Psoas muscle (tissue), 8 donors: ENCODE measurements around the gene GOLGA6L9. TPM values are rescaled to one million over a fixed set of nuclear protein-coding genes. Genes with fewer than 3 reads are reported as not detected.
"Not testable (repeated sequence)": the region's sequence is repeated elsewhere in the genome, so short reads cannot be mapped to it uniquely, and the experiment has no call there.

Experiments used
- ATAC-seq, 4 donors: fragments of 200-7000 bp; cut with Tn5 transposase; one replicate each; pipeline ENCODE4 v1.9.1; 2020; ENCODE audit warnings: moderate library complexity in 3 of 4, mild to moderate bottlenecking in 2 of 4
- DNase-seq, 2 donors: peaks; one replicate each; pipeline ENCODE4 v3.0.0-alpha.2; 2020
- H3K27ac ChIP-seq: fragments of 200-600 bp; one replicate; pipeline ENCODE4 v1.8.0; 2022
- H3K27me3 ChIP-seq, 3 donors: fragments of 200-600 bp in 1 of 3; one replicate each; pipeline versions ENCODE4 v1.6.1 to v1.8.0; 2013 to 2022; ENCODE audit warnings: low read length in 2 of 3, mild to moderate bottlenecking in 2 of 3, moderate library complexity in 1 of 3; ENCODE audit not compliant: insufficient read depth in 3 of 3
- H3K36me3 ChIP-seq, 2 donors: fragments of 200-600 bp in 1 of 2; one replicate each; pipeline versions ENCODE4 v1.6.1 to v1.8.0; 2013 to 2022; ENCODE audit warnings: low read depth in 1 of 2, mild to moderate bottlenecking in 1 of 2, moderate library complexity in 1 of 2; ENCODE audit not compliant: insufficient read depth in 1 of 2
- H3K4me1 ChIP-seq: fragments of 200-600 bp; one replicate; pipeline ENCODE4 v1.8.0; 2022
- H3K4me3 ChIP-seq: fragments of 200-600 bp; one replicate; pipeline ENCODE4 v1.8.0; 2022; ENCODE audit warnings: mild to moderate bottlenecking
- H3K9me3 ChIP-seq: fragments of 200-600 bp; one replicate; pipeline ENCODE4 v1.8.0; 2022
- WGBS, 3 donors: extraction: QIAGEN DNeasy Blood & Tissue Kit; methylation state at CpG; one replicate each; pipeline versions ENCODE4 v1.1.6 to v1.1.7; 2013; 5-methylcytosine and 5-hydroxymethylcytosine counted together
- intact Hi-C, 2 donors: fragments of 100-400 bp; cut with DNase I; formaldehyde crosslinking; loops; one replicate each; pipeline versions ENCODE4 v1.11.0 to v1.14.2; 2022
- polyA plus RNA-seq, 3 donors: library from polyadenylated mRNA; stranded (reverse); fragments of 200-250 nt; gene quantifications; one replicate each; pipeline ENCODE4 v1.2.3, GENCODE V29; 2013
- total RNA-seq, 4 donors: library from RNA; stranded (reverse); fragmentation: NEBNext Ultra II Directional in 2 of 4; extraction: Animal tissue kit (Norgen Biotek cat#: 25700) in 2 of 4; gene quantifications; one replicate each; pipeline versions ENCODE4 v1.2.1 to v1.2.4, GENCODE V29; 2021 to 2023
- donor health status: healthy with polysubstance abuse.
- donor health status: DM: no; HTN: no; CAD: no; lungs with moderate emphysema.
- donor health status: Bipolar disorder and iron deficiency.
- donor health status: healthy.
- donor health status: DM: yes; HTN: yes; CAD: no.
- donor health status: DM: no; HTN: no; CAD: no.
- donor health status: DM: no; HTN: no; CAD: no.
- donor health status: DM: yes; HTN: yes; CAD: no.

GOLGA6L9 gene
- total and polyA plus RNA-seq, 7 donors = 0.87 to 3.5 (median 1.1) TPM

- ATAC-seq, H3K27me3 ChIP-seq, intact Hi-C loops, H3K9me3 ChIP-seq, H3K4me1 ChIP-seq, H3K4me3 ChIP-seq, H3K36me3 ChIP-seq, H3K27ac ChIP-seq: not testable (repeated sequence)
- 41 to 74% (median 57%) methylated on average over 5 to 6 of the region's 11 CpGs for WGBS, 3 donors
- DNase-seq = peak in 1 of 2 donors; percentile 40
Measured at GRCh38 chr15:82475345-82475967, 45.8 kb downstream of the GOLGA6L9 start.

- H3K4me3 ChIP-seq, H3K9me3 ChIP-seq, H3K27me3 ChIP-seq, ATAC-seq, H3K4me1 ChIP-seq, H3K27ac ChIP-seq, H3K36me3 ChIP-seq, intact Hi-C loops: not testable (repeated sequence)
- WGBS, 3 donors = 84 to 94% (median 84%) methylated on average over 13 of the region's 14 CpGs
- peak in 1 of 2 donors; percentile 36 for DNase-seq
Measured at GRCh38 chr15:82476697-82477342, 47.2 kb downstream of the GOLGA6L9 start.

GRCh38 chr15:82477343-82478057 lies 47.9 kb downstream of the GOLGA6L9 start:
- H3K27ac ChIP-seq, H3K27me3 ChIP-seq, H3K36me3 ChIP-seq, ATAC-seq, H3K4me3 ChIP-seq, DNase-seq, H3K9me3 ChIP-seq, H3K4me1 ChIP-seq, intact Hi-C loops: not testable (repeated sequence)
- WGBS, 3 donors = 83 to 85% (median 85%) methylated on average over 10 to 11 of the region's 13 CpGs

Other genes starting within 250 kb of the GOLGA6L9 start
- 10 to 100 TPM; 11.5 to 19.7 (median 13.8) TPM for gene EFL1, start 167.1 kb upstream of the GOLGA6L9 start, total RNA-seq
- 10 to 100 TPM in 2 of 3 donors, 1 to 10 TPM in 1; 9.2 to 13.4 (median 10.5) TPM for gene EFL1, start 167.1 kb upstream of the GOLGA6L9 start, polyA plus RNA-seq
- gene SAXO2, start 167.0 kb upstream of the GOLGA6L9 start, total RNA-seq = 1 to 10 TPM in 3 of 4 donors, not detected in 1; 1.6 to 4.2 (median 1.9) TPM
- 1 to 10 TPM in 1 of 3 donors, under 1 TPM in 2; 0.40 to 4.3 (median 0.80) TPM for gene SAXO2, start 167.0 kb upstream of the GOLGA6L9 start, polyA plus RNA-seq
- gene GOLGA6L10, start 80.3 kb upstream of the GOLGA6L9 start, total RNA-seq = under 1 TPM; 0.61 to 0.91 (median 0.75) TPM
- under 1 TPM; 0.39 to 0.73 (median 0.42) TPM for gene GOLGA6L10, start 80.3 kb upstream of the GOLGA6L9 start, polyA plus RNA-seq
- 1,000 to 10,000 TPM in 1 of 4 donors, 100 to 1,000 TPM in 3; 724 to 1,041 (median 906) TPM for gene RPS17, start 110.6 kb downstream of the GOLGA6L9 start, total RNA-seq
- 1,000 to 10,000 TPM; 1,927 to 3,349 (median 2,132) TPM for gene RPS17, start 110.6 kb downstream of the GOLGA6L9 start, polyA plus RNA-seq
- 1 to 10 TPM in 3 of 4 donors, under 1 TPM in 1; 0.59 to 4.6 (median 1.5) TPM for gene CPEB1, start 217.5 kb downstream of the GOLGA6L9 start, total RNA-seq
- gene CPEB1, start 217.5 kb downstream of the GOLGA6L9 start, polyA plus RNA-seq = 1 to 10 TPM in 1 of 3 donors, under 1 TPM in 2; 0.07 to 1.3 (median 0.31) TPM